Panc1 (cell line): Measurements from ENCODE around the gene LRRC31.

Source experiments
- CTCF ChIP-seq: fragments of 450-650 bp; IDR thresholded peaks from 2 replicates; pipeline ENCODE4 v1.5.1; 2017; ENCODE audit warnings: mild to moderate bottlenecking
- POLR2AphosphoS5 ChIP-seq: IDR thresholded peaks from 2 replicates; pipeline ENCODE4 v1.6.1; 2012; ENCODE audit warnings: mild to moderate bottlenecking, low read depth, low read length, moderate library complexity
- REST ChIP-seq, 2 experiments: IDR thresholded peaks; 2 replicates each; pipeline ENCODE4 v1.6.1; 2011 to 2012; ENCODE audit warnings: low read depth in 2 of 2, control low read depth in 1 of 2, low read length in 1 of 2, mild to moderate bottlenecking in 1 of 2, moderate library complexity in 1 of 2; ENCODE audit not compliant: insufficient read depth in 1 of 2

GRCh38 chr3:169868369-169868768 lies 1.4 kb downstream of the LRRC31 start:
- TF ChIP-seq CTCF (0 out of 2 replicates have a peak, but pooled peaks have one; percentile 1), REST (IDR thresholded peaks at IDR 0.05; ENCODE audit: insufficient read depth in 1 of 2, low read depth in 2 of 2, low read length in 1 of 2) (no peak), POLR2AphosphoS5 (no peak)
